ENCODE results near the gene MMD2.

DNA sequence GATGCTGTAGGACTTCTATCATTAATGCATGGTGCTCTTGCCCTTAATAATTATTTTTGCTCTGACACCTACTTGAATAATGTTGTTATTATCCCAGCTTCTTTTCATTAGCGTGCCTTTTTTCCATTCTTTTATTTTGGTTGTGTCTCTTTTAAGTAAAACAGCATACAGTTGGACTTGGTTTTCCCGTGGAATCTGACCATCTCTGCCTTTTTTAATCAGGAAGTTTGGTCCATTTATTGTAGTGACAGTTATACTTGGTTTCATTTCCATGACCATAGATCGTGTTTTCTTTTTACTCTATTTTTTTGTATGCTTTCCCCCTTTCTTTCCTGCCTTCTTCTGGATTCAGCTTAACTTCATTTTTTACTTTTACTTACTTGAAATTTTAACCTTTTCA lies 101.8 kb downstream of the MMD2 start:
- no peak for TF ChIP-seq POLR2AphosphoS5 (IDR thresholded peaks at IDR 0.05; ENCODE audit: low read depth, low read length)
- TF ChIP-seq FOXP2 (optimal IDR thresholded peaks at IDR 0.05; ENCODE audit: borderline replicate concordance, extremely low read depth, extremely low read length, insufficient read depth) = no peak
- TF ChIP-seq, protein P1, sequence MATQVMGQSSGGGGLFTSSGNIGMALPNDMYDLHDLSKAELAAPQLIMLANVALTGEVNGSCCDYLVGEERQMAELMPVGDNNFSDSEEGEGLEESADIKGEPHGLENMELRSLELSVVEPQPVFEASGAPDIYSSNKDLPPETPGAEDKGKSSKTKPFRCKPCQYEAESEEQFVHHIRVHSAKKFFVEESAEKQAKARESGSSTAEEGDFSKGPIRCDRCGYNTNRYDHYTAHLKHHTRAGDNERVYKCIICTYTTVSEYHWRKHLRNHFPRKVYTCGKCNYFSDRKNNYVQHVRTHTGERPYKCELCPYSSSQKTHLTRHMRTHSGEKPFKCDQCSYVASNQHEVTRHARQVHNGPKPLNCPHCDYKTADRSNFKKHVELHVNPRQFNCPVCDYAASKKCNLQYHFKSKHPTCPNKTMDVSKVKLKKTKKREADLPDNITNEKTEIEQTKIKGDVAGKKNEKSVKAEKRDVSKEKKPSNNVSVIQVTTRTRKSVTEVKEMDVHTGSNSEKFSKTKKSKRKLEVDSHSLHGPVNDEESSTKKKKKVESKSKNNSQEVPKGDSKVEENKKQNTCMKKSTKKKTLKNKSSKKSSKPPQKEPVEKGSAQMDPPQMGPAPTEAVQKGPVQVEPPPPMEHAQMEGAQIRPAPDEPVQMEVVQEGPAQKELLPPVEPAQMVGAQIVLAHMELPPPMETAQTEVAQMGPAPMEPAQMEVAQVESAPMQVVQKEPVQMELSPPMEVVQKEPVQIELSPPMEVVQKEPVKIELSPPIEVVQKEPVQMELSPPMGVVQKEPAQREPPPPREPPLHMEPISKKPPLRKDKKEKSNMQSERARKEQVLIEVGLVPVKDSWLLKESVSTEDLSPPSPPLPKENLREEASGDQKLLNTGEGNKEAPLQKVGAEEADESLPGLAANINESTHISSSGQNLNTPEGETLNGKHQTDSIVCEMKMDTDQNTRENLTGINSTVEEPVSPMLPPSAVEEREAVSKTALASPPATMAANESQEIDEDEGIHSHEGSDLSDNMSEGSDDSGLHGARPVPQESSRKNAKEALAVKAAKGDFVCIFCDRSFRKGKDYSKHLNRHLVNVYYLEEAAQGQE (IDR thresholded peaks at IDR 0.05; ENCODE audit: insufficient read depth in 1 of 2, low read depth in 2 of 2, low read length in 2 of 2) = no peak
